ENCODE measurements around the gene SLC45A1. TPM values are rescaled to one million over a fixed set of nuclear protein-coding genes. Genes with fewer than 3 reads are reported as not detected.

Gene SLC45A1
- total and polyA plus RNA-seq, 2 donors (not counting 1 experiment from before 2014, with no cell fraction given), result 0.54 to 0.64 TPM

- H3K9me3 Mint-ChIP-seq (ENCODE audit: insufficient read depth), result no peaks in the 10 kb centered on the region
- Histone ChIP-seq H3K4me2 (replicated peaks; ENCODE audit: low read depth, low read length, poor library complexity, severe bottlenecking) (no peak overlapping the region), H4K20me1 (ENCODE audit: control insufficient read depth, insufficient read depth, low read length, poor library complexity, severe bottlenecking) (peaks cover 91% of the 10 kb centered on the region), H3K27ac (ENCODE audit: low read length in 2 of 2) (peak overlapping the region in 1 of 2 donors; percentile 10), H3K79me2 (ENCODE audit: control insufficient read depth, insufficient read depth, low read length) (peaks cover 97% of the 10 kb centered on the region), H3K4me3 (ENCODE audit: control extremely low read depth in 1 of 5, extremely low read depth in 1 of 5, insufficient read depth in 1 of 5, low read depth in 2 of 5, low read length in 4 of 5) (no peak overlapping the region), H3K27me3 (replicated peaks in 1 of 4; ENCODE audit: control extremely low read depth in 1 of 4, control insufficient read depth in 3 of 4, insufficient read depth in 4 of 4, low read length in 3 of 4) (no peaks in the 10 kb centered on the region), H3K9ac (ENCODE audit: low read length) (no peak overlapping the region), H2AFZ (ENCODE audit: insufficient read depth, low read depth, low read length, poor library complexity, severe bottlenecking) (no peak overlapping the region), H3K9me3 (ENCODE audit: control extremely low read depth in 1 of 3, control insufficient read depth in 2 of 3, insufficient read depth in 1 of 3, low read length in 2 of 3) (no peaks in the 10 kb centered on the region), H3K4me1 (ENCODE audit: control insufficient read depth in 2 of 2, insufficient read depth in 2 of 2, low read length in 2 of 2) (peaks cover 0 to 7% of the 10 kb centered on the region in 2 donors), H3K36me3 (replicated peaks in 1 of 2; ENCODE audit: control extremely low read depth in 1 of 2, control insufficient read depth in 1 of 2, extremely low read depth in 1 of 2, insufficient read depth in 2 of 2, low read length in 1 of 2) (peaks cover 12 to 75% of the 10 kb centered on the region in 2 experiments)
- POLR2A ChIA-PET, result interaction anchor here (0.7 kb wide), 2 partner anchors 14 to 581 kb away, joined by 3 read pairs; no protein-coding TSS in a partner anchor
- no peak overlapping the region for H3K4me3 Mint-ChIP-seq
- 60% methylated on average over 2 of the region's 5 CpGs for WGBS (ENCODE audit: insufficient coverage)
- no peak overlapping the region for H3K27ac Mint-ChIP-seq
- ATAC-seq (ENCODE audit: low read depth), result no peak
- intact Hi-C loops (cut with micrococcal nuclease), result no loop called here
- no peak for TF ChIP-seq EZH2 (IDR thresholded peaks at IDR 0.05; ENCODE audit: borderline replicate concordance, insufficient read depth, low read depth, low read length, poor library complexity, severe bottlenecking)
- no peak for TF ChIP-seq CTCF (IDR thresholded peaks at IDR 0.05)
- no peaks in the 10 kb centered on the region for H3K27me3 Mint-ChIP-seq
- H3K4me1 Mint-ChIP-seq, result peaks cover 33% of the 10 kb centered on the region
- DNase-seq, result no peak
- CTCF ChIA-PET, result interaction anchor here (1.4 to 2.7 kb wide), 3 partner anchors 17 to 354 kb away, joined by 4 to 11 read pairs (median 5); no protein-coding TSS in a partner anchor
These were observed 51.2 kb downstream of the SLC45A1 start for GRCh38 chr1:8368956-8369639.
